ENCODE results near the gene SNX8.

SNX8 gene

GRCh38 chr7:2289111-2289586 is 25.1 kb downstream of the SNX8 start:
- no peak for DNase-seq

GRCh38 chr7:2288503-2288902 is 25.7 kb downstream of the SNX8 start:
- DNase-seq, result no peak

- no peak for DNase-seq
Observed at GRCh38 chr7:2287745-2288144, 26.5 kb downstream of the SNX8 start.

- DNase-seq, result no peak
Observed at GRCh38 chr7:2283074-2283473, 31.2 kb downstream of the SNX8 start.

GRCh38 chr7:2282185-2282751 is 32.0 kb downstream of the SNX8 start:
- no peak for DNase-seq

- no peak for DNase-seq
Observed at GRCh38 chr7:2281541-2281940, 32.7 kb downstream of the SNX8 start.

GRCh38 chr7:2280424-2280823 is 33.8 kb downstream of the SNX8 start:
- DNase-seq, result no peak

- peak; percentile 8 for DNase-seq
Observed at GRCh38 chr7:2279896-2280295, 34.3 kb downstream of the SNX8 start.

- no peak for DNase-seq
Observed at GRCh38 chr7:2278026-2278425, 36.2 kb downstream of the SNX8 start.

- DNase-seq, result no peak
Observed at GRCh38 chr7:2276107-2276506, 38.1 kb downstream of the SNX8 start.

- DNase-seq, result no peak
Observed at GRCh38 chr7:2275101-2275500, 39.1 kb downstream of the SNX8 start.

- DNase-seq, result no peak
Observed at GRCh38 chr7:2274666-2275065, 39.6 kb downstream of the SNX8 start.

GRCh38 chr7:2273866-2274265 is 40.4 kb downstream of the SNX8 start:
- DNase-seq, result no peak

GRCh38 chr7:2272031-2272430 is 42.2 kb downstream of the SNX8 start:
- no peak for DNase-seq

- DNase-seq, result no peak
Observed at GRCh38 chr7:2271273-2272026, 42.8 kb downstream of the SNX8 start.

- no peak for DNase-seq
Observed at GRCh38 chr7:2270495-2270894, 43.7 kb downstream of the SNX8 start.

GRCh38 chr7:2269991-2270460 is 44.2 kb downstream of the SNX8 start:
- DNase-seq, result peak; percentile 63

- DNase-seq, result peak; percentile 18
Observed at GRCh38 chr7:2269089-2269990, 44.9 kb downstream of the SNX8 start.

GRCh38 chr7:2266911-2267310 is 47.3 kb downstream of the SNX8 start:
- peak; percentile 72 for DNase-seq

GRCh38 chr7:2264158-2264557 is 50.1 kb downstream of the SNX8 start:
- DNase-seq, result no peak

- DNase-seq, result no peak
Observed at GRCh38 chr7:2263176-2263575, 51.1 kb downstream of the SNX8 start.

GRCh38 chr7:2261611-2262010 is 52.6 kb downstream of the SNX8 start:
- no peak for DNase-seq

- DNase-seq, result peak; percentile 76
Observed at GRCh38 chr7:2260820-2261219, 53.4 kb downstream of the SNX8 start.

- no peak for DNase-seq
Observed at GRCh38 chr7:2259480-2259879, 54.8 kb downstream of the SNX8 start.

Data from NCI-H2171 treated with DMSO at 0.1 percent for 48 hours (cell line).